AG08396 (cell line): Measurements from ENCODE around the gene RB1.
A peak's percentile ranks its signal among the peaks of the same experiment; 100 is the strongest.

Experiments
- DNase-seq: peaks from one replicate; pipeline ENCODE4 v3.0.0; 2012; ENCODE audit warnings: low spot score, mixed read lengths

Gene RB1

DNA sequence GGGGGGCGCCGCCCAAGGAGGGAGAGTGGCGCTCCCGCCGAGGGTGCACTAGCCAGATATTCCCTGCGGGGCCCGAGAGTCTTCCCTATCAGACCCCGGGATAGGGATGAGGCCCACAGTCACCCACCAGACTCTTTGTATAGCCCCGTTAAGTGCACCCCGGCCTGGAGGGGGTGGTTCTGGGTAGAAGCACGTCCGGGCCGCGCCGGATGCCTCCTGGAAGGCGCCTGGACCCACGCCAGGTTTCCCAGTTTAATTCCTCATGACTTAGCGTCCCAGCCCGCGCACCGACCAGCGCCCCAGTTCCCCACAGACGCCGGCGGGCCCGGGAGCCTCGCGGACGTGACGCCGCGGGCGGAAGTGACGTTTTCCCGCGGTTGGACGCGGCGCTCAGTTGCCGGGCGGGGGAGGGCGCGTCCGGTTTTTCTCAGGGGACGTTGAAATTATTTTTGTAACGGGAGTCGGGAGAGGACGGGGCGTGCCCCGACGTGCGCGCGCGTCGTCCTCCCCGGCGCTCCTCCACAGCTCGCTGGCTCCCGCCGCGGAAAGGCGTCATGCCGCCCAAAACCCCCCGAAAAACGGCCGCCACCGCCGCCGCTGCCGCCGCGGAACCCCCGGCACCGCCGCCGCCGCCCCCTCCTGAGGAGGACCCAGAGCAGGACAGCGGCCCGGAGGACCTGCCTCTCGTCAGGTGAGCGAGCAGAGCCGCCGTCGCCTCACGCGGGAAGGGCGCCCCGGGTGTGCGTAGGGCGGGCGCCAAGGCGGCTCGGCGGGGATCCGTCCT is at the start of gene RB1:
TSS of gene RB1 (plus strand) at position 393 of the 784 bp plus-strand sequence. CDS start at position 555, 162 bp downstream.
- DNase-seq, result peak; percentile 96

DNA sequence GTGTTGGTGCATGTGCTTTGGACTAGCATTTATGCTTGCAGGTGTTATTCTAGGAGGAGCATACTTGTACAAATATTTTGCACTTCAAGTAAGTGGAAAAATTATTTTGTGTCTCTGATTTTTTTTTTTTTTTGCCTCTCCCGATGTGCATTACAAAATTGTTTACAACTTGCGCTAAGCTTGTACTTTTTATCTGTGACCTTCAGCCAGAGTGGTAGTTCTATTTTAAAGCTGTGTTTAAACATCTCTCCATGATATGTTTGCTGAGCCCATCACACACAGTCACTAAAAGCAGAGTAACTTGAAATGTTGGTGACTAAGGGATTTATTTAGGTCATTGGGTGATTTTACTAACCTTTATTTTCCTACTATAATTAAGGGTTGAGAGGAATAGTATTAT is 49.7 kb upstream of the RB1 start:
- DNase-seq, result no peak

DNA sequence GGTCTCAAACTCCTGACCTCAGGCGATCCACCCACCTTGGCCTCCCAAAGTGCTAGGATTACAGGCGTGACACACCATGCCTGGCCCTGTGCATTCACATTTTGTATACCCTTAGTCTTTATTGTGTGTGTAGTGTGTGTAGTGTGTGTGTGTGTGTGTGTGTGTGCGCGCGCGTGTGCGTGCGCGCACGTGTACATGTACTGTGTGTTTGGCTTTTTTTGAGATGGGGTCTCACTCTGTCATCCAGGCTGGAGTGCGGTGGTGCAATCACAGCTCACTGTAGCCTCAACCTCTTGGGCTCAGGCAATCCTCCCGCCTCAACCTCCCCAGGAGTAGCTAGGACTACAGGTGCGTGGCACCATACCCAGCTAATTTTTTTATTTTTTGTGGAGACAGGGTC is 48.5 kb upstream of the RB1 start:
- DNase-seq, result no peak

DNA sequence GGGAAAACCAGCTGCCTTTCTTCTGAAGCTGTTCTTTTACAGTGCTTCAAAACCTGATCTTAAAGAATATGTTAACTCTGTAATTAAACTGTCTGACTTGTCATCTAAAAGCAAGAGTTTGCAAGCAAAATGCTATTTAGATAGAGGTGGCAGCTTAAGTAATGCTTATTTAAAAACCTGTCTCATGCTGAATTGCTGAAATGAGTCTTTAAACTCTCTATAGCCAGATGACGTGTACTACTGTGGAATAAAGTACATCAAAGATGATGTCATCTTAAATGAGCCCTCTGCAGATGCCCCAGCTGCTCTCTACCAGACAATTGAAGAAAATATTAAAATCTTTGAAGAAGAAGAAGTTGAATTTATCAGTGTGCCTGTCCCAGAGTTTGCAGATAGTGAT is 47.6 kb upstream of the RB1 start:
- no peak for DNase-seq

DNA sequence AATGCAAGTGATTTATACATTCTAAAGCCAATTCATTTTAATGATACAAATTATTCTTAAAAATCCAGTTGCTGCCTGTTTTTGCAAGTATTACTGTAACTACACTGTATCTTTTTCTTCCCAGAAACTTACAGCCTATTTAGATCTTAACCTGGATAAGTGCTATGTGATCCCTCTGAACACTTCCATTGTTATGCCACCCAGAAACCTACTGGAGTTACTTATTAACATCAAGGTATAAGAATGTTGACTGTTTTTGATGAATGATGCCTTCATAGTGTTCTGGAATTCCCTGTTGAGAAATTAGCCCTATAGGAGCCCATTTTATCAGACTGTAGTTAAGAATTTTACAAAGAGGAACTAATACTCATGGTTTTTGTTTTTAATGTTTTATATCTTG is 45.5 kb upstream of the RB1 start:
- no peak for DNase-seq

DNA sequence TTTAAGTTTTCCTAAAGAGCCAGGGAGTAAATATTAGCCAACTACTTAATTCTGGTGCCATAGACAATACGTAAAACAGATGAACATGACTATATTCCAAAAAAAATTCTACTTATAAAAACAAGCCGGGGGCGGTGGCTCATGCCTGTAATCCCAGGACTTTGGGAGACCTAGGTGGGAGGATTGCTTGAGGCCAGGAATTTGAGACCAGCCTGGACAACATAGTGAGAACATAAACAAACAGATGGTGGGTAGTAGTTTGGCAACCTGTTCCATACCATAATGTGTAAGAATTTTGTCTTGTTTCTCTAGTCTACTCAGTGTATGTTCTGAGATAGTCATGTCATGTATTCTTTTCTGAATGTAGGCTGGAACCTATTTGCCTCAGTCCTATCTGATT is 45.1 kb upstream of the RB1 start:
- DNase-seq, result no peak

DNA sequence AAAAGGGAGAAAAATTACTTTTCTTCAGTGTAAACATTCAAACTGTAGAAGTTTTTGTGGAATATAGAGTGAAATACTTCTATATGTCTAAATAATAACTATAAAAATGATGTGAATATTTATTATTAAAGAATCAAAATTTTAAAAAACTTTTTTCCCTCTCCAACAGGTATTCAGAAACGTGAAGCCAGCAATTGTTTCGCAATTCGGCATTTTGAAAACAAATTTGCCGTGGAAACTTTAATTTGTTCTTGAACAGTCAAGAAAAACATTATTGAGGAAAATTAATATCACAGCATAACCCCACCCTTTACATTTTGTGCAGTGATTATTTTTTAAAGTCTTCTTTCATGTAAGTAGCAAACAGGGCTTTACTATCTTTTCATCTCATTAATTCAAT is 42.6 kb upstream of the RB1 start:
- no peak for DNase-seq

DNA sequence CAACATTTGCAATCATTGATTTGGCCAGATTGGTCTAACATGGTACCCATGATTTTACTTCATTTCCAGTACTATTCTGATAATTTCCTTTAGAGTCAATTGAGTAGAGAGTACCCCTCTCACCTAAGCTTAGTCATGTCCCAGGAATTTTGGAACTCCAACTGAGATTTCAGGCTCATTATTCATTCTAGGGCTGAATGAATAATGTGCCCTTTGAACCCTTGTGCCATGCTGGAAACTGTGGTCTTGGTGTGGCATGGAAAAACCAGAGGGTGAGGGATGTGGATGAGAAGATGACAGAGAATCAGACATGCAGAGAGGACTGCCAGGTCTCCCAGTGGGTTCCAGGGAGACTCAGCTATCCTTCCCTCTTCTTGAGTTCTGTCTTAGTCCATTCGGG is 40.4 kb upstream of the RB1 start:
- DNase-seq, result no peak

DNA sequence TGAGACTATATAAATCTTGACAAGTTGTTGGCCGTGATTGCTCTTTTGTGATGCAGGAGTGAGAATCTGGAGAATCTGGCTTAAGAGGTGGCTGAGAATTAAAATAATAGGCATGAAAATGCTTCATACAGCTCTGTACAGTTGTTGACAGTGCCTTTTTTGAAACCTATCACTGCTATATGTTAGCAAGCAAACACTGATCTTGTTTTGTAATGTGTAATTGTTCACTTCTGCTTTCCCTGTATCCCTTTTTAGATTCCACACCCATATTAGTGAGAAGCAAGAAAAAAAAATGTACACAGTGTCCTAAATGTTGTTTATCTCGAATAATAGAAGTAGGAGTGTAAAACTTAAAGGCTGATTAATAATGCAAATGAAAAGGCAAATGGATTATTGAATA is 39.5 kb upstream of the RB1 start:
- no peak for DNase-seq

DNA sequence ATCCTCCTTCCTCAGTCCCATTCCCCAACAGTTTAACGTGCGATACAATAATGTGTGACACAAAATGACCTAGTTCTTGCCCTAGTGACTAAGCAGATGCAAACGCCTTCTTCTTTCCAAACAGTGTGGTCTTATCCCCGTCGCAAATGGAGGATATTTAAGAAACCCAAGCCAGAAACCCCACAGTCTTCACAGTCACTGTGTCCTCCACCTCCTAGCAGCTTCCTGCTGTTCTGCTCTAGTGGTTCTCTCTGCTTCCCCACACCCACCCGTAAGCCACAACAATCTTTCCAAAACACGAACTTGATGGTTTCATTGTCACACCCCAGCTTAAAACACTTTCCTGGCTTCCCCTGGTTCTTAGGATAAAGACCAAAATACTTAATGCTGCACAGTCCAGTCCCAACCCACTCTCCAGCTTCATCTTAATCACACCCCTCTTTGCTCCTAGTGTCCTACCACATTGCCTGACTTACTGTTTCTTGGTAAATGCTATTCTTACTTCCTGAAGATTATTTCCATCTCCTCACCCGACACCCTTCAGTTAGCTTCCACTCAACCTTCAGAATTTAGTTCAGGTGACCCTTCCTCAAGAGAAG is 38.2 kb upstream of the RB1 start:
- no peak for DNase-seq

DNA sequence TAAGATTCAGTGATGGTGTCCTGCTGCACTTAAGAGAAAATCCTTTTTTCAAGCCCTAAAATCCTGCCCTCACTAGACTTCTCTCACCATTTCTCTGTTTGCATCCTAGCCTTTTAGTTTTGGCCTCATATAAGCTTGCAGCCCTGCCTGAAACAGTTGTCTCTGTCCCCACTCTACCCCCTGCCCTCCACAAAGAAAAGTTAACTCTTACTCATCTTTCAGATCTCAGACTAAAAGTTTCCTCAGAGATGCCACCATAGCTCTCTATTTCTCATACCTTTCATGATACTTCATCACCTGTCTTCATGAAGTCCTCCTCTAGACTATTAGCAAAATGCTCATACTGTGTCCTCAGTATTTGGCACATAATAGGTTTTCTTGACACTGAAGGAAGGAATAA is 37.4 kb upstream of the RB1 start:
- DNase-seq, result no peak

DNA sequence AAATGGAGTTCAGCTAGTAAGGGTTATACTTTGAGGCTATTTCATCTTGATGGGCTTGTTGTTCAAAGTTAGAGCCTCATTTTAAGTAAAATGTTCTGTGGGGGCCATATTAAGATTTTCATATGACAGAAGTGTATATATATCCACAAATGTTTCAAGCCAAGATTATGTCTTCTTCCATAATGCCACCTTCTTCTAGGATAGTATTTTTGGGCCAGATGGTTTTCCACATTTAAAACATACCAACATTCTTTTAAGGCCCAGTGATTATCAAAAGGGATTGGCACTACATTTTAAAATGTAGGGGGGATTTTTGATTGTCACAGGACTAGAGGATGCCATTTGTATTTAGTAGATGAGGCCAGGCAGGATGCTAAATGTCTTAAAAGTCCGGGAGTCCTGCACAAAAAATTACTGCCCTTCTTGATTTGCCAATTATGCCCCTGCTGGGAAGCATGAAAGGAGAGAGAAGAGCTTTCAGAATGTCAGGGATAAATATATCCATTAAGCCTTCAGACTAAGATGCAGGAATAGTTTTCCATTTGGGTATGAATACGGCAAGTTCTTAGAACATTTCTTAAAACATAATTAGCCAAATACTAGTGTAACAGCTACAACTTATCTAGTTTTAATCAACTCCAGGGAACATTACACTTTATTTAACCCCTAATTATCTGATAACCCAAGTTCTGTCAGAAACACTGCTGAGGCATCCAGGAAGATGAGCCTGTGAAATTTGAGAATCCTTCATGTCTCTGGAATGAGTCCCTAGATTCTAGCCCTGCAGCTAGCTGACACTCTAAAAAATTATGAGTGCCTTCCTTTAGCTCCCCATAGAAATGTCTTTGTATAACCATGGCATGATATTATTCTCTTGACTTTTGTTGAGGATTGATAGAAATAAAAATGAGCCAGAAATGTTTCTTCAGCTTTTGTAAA is 36.6 kb upstream of the RB1 start:
- DNase-seq, result no peak

DNA sequence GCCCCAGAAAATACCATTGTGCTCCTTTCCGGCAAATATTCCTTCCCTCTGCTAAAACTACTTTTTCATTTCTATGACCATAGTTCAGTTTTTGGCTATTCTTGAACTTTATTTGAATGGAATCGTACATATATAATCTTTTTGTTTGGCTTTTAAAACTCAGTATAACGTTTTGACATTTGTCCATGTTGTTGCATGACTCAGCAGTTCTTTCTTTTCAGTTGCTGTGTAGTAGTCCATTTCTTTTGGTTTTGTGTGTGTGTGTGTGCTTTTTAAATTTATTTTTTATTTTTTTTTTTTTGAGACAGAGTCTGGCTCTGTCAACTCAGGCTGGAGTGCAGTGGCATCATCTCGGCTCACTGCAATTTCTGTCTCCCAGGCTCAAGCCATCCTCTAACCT is 35.5 kb upstream of the RB1 start:
- DNase-seq, result no peak

DNA sequence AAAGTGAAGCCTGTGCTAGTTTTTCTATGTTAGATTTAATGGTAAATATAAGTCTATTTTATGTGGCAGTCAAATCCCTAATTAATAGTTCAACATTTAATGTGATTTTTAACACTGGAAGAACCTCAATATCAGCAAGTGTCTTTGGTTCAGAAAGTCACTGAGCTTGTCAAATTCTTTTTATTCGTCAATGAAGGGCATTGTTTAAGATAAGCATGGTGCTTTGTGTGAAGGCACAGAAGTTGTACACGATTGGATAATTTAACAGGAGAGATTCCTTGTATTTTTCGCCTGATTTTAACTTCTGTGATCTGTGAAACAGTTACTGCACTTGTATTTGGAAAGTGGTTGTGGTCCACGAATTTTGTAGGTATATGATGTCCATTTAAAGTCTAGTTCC is 30.2 kb upstream of the RB1 start:
- DNase-seq, result no peak

DNA sequence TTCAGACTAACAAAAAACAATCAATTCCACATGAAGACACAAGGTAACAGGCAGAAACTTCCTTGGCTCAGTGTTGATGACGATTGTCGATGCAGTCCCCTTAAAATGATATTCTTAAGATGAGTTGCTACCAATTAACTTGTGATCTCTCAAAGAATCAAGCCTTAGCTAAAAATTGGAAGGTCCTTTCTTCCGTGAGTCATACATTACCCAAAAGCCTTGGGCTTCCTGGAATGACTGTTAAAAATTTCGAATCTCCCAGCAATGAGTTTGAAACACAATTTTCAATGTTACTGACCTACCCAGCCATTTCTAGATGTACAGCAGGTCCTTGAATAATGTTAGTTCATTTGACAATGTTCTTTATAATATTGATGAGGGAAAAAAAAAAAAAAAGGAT is 28.0 kb upstream of the RB1 start:
- no peak for DNase-seq

DNA sequence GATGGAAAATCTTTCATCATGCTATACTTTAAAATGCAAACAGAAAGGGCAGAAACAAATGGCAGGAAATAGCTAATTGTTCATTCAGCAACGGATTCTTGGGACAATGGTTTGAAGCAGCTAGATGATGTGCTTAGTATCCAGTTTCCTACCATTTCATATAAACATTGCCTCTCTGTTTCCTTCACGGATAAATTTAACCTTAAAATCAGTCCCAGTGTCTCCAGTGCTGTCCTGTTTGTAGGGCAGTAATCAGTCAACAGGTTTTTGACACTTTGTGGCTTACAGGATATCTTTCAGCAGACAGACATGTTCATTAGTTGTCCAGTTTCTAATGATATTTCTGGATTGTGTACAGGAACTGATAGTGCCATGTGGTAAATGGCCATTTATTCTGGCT is 24.7 kb upstream of the RB1 start:
- DNase-seq, result no peak

DNA sequence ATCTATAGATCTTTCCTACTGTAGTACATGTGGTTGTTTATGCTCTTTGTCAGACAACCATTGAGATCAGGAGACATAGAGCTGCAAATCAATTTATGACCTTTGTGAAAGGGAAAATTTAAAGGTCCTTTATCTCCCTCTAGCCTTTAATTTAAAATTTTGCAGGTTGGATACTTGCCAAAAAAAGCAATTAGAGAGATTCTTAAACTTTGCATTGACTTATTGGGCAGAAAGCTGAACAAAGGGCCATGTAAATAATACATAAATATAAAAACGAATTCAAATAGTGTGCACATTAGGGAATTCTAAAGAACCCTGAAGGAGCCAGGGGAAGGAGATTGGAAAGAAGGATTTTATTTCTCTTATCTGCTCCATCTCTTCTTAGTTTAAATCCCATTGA is 22.0 kb upstream of the RB1 start:
- DNase-seq, result no peak

DNA sequence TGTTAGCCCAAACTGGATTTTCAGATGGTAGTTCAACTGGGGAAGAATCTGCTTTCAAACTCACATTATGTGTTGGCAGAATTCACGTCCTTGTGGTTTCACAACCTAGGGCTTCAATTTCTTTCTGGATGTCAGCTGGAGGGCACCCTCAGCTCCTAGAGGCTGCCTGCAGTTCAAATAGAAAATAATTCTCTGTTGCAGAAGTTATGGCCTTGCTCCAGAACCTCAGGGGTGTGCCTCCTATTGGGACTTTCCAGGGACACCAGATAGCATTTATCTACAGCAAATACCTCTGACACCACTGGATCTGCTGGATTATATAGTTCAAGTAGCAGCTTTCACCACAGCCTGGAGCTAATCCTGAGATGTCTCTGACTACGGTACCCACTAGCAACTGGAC is 11.8 kb upstream of the RB1 start:
- DNase-seq, result no peak

DNA sequence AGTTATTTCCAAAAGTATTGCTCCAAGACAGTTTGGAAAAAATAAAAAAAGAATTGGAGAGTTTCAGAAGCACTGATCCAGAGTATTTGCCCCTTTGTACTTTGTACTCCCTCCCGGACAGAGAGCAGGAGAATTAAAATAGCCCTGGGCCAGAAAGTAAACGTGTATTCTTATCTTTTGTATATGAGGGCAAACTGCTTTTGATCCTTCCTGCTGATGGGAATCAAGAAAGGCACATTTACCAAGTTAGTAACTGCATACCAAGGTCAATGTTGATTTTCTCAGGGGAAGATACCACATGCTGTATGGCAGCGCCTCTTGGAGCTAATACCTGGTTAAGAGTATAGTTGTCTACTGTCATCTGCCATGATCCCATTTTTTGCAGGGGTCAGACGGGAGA is 10.9 kb upstream of the RB1 start:
- DNase-seq, result no peak

DNA sequence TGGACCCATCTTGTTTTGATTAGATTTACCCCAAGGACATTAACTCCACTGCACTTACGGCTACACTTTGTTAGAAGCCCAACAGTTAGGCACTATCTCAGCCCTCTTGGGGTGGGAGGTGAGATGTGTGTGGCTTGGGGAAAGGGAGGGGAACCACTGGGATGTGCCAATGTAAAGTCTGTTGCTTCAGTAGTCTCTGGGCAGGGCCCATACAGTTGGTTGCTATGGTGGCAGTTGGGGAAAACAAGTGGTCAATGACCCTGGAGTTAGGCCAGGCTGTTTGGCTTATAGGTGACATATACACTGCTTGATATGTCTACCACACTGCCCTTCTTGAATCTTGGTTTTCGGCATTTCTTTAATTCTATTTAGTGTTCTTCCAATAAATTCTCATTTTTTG is 8.9 kb upstream of the RB1 start:
- no peak for DNase-seq

DNA sequence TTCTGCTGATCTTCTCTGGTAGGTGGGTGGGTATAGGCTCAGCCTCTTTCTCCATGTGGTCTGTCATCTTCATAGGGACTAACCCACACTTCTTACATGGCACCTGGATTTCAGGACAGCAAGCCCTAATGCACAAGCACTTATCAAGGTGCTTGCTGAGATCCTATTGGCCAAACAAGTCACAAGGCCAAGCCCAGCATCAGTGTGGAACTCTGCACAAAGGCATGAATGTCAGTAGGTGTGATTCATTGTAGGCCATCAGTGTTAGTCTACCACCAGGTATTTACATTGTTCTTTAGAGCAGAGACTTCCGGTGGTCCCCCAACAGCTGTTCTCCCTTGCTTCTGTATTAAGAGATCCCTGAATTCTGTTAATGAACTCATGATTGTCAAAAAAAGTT is 8.3 kb upstream of the RB1 start:
- DNase-seq, result no peak

DNA sequence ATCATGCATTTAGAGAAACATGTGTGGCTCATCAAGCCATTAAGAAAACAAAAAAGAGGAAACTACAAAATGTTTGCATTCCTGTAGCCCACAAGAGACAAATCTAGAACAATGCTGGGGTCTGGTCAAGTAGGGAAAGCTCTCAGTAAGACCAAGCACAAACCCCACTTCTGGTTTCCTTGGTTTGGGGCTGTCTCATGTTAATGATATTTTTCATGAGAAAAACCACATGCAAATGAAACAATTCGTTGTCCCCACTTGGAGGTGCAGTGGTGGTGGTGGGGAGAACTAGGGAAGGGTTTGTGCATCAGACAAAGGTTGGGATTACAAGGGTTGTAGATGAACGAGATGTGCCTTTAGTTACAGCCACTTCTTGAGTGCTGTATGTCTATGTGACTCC is 7.0 kb upstream of the RB1 start:
- DNase-seq, result no peak
